H9 (cell line): ENCODE results near the gene FAF1. TPM values are rescaled to one million over a fixed set of nuclear protein-coding genes. Genes with fewer than 3 reads are reported as not detected.

Experiments
- DNase-seq: peaks from one replicate; pipeline ENCODE4 v3.0.0-alpha.2; 2017
- H2AFZ ChIP-seq: one replicate; pipeline ENCODE4 v1.6.1; 2013; ENCODE audit warnings: mild to moderate bottlenecking, low read length, control low read depth, moderate library complexity
- H2AK5ac ChIP-seq: 2 replicates; pipeline ENCODE4 v1.6.1; 2013; ENCODE audit warnings: low read length, control low read depth, mixed read lengths; ENCODE audit not compliant: insufficient read length
- H2BK120ac ChIP-seq: one replicate; pipeline ENCODE4 v1.6.1; 2013; ENCODE audit warnings: low read depth, mild to moderate bottlenecking, low read length, control low read depth, inconsistent platforms; ENCODE audit not compliant: poor library complexity, severe bottlenecking
- H2BK12ac ChIP-seq: 2 replicates; pipeline ENCODE4 v1.6.1; 2013; ENCODE audit warnings: low read length, control low read depth, mixed read lengths, low read depth; ENCODE audit not compliant: insufficient read length
- H2BK15ac ChIP-seq: 2 replicates; pipeline ENCODE4 v1.6.1; 2013; ENCODE audit warnings: low read depth, low read length, control low read depth
- H2BK20ac ChIP-seq: one replicate; pipeline ENCODE4 v1.6.1; 2013; ENCODE audit warnings: low read depth, mild to moderate bottlenecking, low read length, control low read depth, inconsistent platforms; ENCODE audit not compliant: poor library complexity, severe bottlenecking
- H2BK5ac ChIP-seq: 2 replicates; pipeline ENCODE4 v1.6.1; 2013; ENCODE audit warnings: low read length, control low read depth, mixed read lengths; ENCODE audit not compliant: insufficient read length
- H3K14ac ChIP-seq: 2 replicates; pipeline ENCODE4 v1.6.1; 2013; ENCODE audit warnings: low read length, control low read depth; ENCODE audit not compliant: insufficient read depth
- H3K18ac ChIP-seq: 2 replicates; pipeline ENCODE4 v1.6.1; 2013; ENCODE audit warnings: low read depth, mild to moderate bottlenecking, mixed read lengths, low read length, control low read depth; ENCODE audit not compliant: insufficient read length
- H3K23ac ChIP-seq: 2 replicates; pipeline ENCODE4 v1.6.1; 2013; ENCODE audit warnings: low read length, control low read depth, mixed read lengths, low read depth; ENCODE audit not compliant: insufficient read length
- H3K23me2 ChIP-seq: 2 replicates; pipeline ENCODE4 v1.6.1; 2013; ENCODE audit warnings: low read depth, mild to moderate bottlenecking, mixed read lengths, low read length, control low read depth; ENCODE audit not compliant: insufficient read length, poor library complexity, severe bottlenecking
- H3K27ac ChIP-seq: 2 replicates; pipeline ENCODE4 v1.5.1; 2013; ENCODE audit warnings: low read length, control low read depth, mixed read lengths, low read depth; ENCODE audit not compliant: insufficient read length
- H3K27me3 ChIP-seq: 2 replicates; pipeline ENCODE4 v1.6.1; 2013; ENCODE audit warnings: low read length, control low read depth, inconsistent platforms; ENCODE audit not compliant: insufficient read depth
- H3K4ac ChIP-seq: 2 replicates; pipeline ENCODE4 v1.6.1; 2013; ENCODE audit warnings: low read depth, mild to moderate bottlenecking, control low read depth, inconsistent platforms, low read length, moderate library complexity
- H3K4me1 ChIP-seq: 2 replicates; pipeline ENCODE4 v1.6.1; 2013; ENCODE audit warnings: low read length, control low read depth, inconsistent platforms; ENCODE audit not compliant: insufficient read depth
- H3K4me2 ChIP-seq: 2 replicates; pipeline ENCODE4 v1.6.1; 2013; ENCODE audit warnings: low read length, control low read depth, mixed read lengths; ENCODE audit not compliant: insufficient read length, insufficient read depth
- H3K56ac ChIP-seq: 2 replicates; pipeline ENCODE4 v1.6.1; 2013; ENCODE audit warnings: low read depth, mild to moderate bottlenecking, mixed read lengths, low read length, control low read depth; ENCODE audit not compliant: insufficient read length
- H3K79me1 ChIP-seq: 2 replicates; pipeline ENCODE4 v1.6.1; 2013; ENCODE audit warnings: low read depth, mild to moderate bottlenecking, moderate library complexity, low read length, control low read depth, inconsistent platforms; ENCODE audit not compliant: insufficient read depth, poor library complexity, severe bottlenecking
- H3K79me2 ChIP-seq: 2 replicates; pipeline ENCODE4 v1.6.1; 2013; ENCODE audit warnings: low read length, control low read depth, inconsistent platforms; ENCODE audit not compliant: insufficient read depth
- H3K9ac ChIP-seq: 2 replicates; pipeline ENCODE4 v1.6.1; 2013; ENCODE audit warnings: low read length, control low read depth, mixed read lengths; ENCODE audit not compliant: insufficient read length; ENCODE audit errors: extremely low read depth
- H3K9me3 ChIP-seq: one replicate; pipeline ENCODE4 v1.6.1; 2013; ENCODE audit warnings: low read depth, low read length, inconsistent platforms; ENCODE audit not compliant: control insufficient read depth
- H3T11ph ChIP-seq: one replicate; pipeline ENCODE4 v1.6.1; 2013; ENCODE audit warnings: mild to moderate bottlenecking, low read length, control low read depth, inconsistent platforms
- H4K20me1 ChIP-seq: one replicate; pipeline ENCODE4 v1.6.1; 2013; ENCODE audit not compliant: control insufficient read depth, insufficient read length, insufficient read depth
- H4K5ac ChIP-seq: 2 replicates; pipeline ENCODE4 v1.6.1; 2013; ENCODE audit warnings: low read depth, mild to moderate bottlenecking, mixed read lengths, low read length, control low read depth; ENCODE audit not compliant: insufficient read length
- H4K8ac ChIP-seq: replicated peaks from 2 replicates; pipeline ENCODE4 v1.6.1; 2013; ENCODE audit warnings: low read length, control low read depth, mixed read lengths, low read depth; ENCODE audit not compliant: insufficient read length
- H4K91ac ChIP-seq: 2 replicates; pipeline ENCODE4 v1.6.1; 2013; ENCODE audit warnings: low read depth, mild to moderate bottlenecking, moderate library complexity, mixed read lengths, low read length, control low read depth; ENCODE audit not compliant: insufficient read length
- H3K27ac Mint-ChIP-seq, 3 experiments: 2 replicates in 2 of 3; 3 replicates in 1 of 3; pipeline ENCODE4 v1.8.0; 2020 to 2021; ENCODE audit warnings: mixed read lengths in 3 of 3, mild to moderate bottlenecking in 1 of 3, moderate library complexity in 1 of 3
- H3K27me3 Mint-ChIP-seq: 2 replicates; pipeline ENCODE4 v1.8.0; 2021; ENCODE audit warnings: low read depth, mild to moderate bottlenecking, moderate library complexity, mixed read lengths
- H3K36me3 Mint-ChIP-seq, 3 experiments: 2 replicates in 2 of 3; 3 replicates in 1 of 3; pipeline ENCODE4 v1.8.0; 2020 to 2021; ENCODE audit warnings: low read depth in 3 of 3, mixed read lengths in 3 of 3; ENCODE audit not compliant: insufficient read depth in 1 of 3
- H3K4me1 Mint-ChIP-seq, 2 experiments: 2 replicates each; pipeline ENCODE4 v1.8.0; 2020; ENCODE audit warnings: mixed read lengths in 2 of 2
- H3K4me3 Mint-ChIP-seq, 2 experiments: 2 replicates in 1 of 2; 3 replicates in 1 of 2; pipeline ENCODE4 v1.8.0; 2020 to 2021; ENCODE audit warnings: mild to moderate bottlenecking in 2 of 2, mixed read lengths in 2 of 2, moderate library complexity in 1 of 2
- H3K9me3 Mint-ChIP-seq, 2 experiments: 2 replicates in 1 of 2; 3 replicates in 1 of 2; pipeline ENCODE4 v1.8.0; 2020; ENCODE audit warnings: mild to moderate bottlenecking in 2 of 2, mixed read lengths in 2 of 2, moderate library complexity in 1 of 2
- WGBS: extraction: QIAGEN DNeasy Blood & Tissue Kit; methylation state at CpG from one replicate; pipeline ENCODE4 v1.1.7; 2013; ENCODE audit warnings: missing lambda C conversion rate, low lambda C conversion rate, mixed read lengths; ENCODE audit not compliant: insufficient read length; ENCODE audit errors: extremely low coverage; 5-methylcytosine and 5-hydroxymethylcytosine counted together
- total RNA-seq: library from RNA; stranded (reverse); gene quantifications from 2 replicates; pipeline ENCODE4 v1.2.1, GENCODE V29; 2021
- TF ChIP-seq, protein P1 (sequence below): fragments of 200-600 bp; sonication (generic); conservative IDR thresholded peaks from 3 replicates; pipeline ENCODE4 v1.8.0; 2021; ENCODE audit warnings: antibody characterized with exemption, mild to moderate bottlenecking

Gene FAF1
- total RNA-seq, 1 experiment from 2014 or later = 60.8 TPM

DNA sequence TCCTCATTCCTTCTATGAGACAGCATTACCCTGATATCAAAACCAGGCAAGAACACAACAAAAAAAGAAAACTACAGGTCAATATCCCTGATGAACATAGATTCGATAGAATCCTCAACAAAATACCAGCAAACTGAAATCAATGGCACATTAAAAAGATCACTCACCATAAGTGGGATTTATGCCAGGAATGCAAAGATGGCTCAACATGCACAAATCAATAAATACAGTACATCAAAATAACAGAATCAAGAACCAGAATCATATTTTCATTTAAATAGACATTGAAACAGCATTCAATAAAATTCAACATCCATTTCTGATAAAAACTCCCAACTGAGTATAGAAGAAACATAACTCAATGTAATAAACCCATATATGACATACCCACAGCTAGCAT, 36.5 kb downstream of the FAF1 start:
- H3K79me1 ChIP-seq = peaks cover 2% of the 10 kb centered on the region
- no peak overlapping the region for H2BK20ac ChIP-seq
- H3K9ac ChIP-seq = no peak overlapping the region
- H4K8ac ChIP-seq = no peak overlapping the region
- no peak overlapping the region for H3K14ac ChIP-seq
- no peak overlapping the region for H3K18ac ChIP-seq
- no peak for DNase-seq
- H2AK5ac ChIP-seq = no peak overlapping the region
- no peaks in the 10 kb centered on the region for H3K27me3 Mint-ChIP-seq
- H3T11ph ChIP-seq = no peak overlapping the region
- H3K27ac ChIP-seq = no peak overlapping the region
- H3K79me2 ChIP-seq = peaks cover 2% of the 10 kb centered on the region; the same call in 1 of the 2 replicates
- TF ChIP-seq, protein P1, sequence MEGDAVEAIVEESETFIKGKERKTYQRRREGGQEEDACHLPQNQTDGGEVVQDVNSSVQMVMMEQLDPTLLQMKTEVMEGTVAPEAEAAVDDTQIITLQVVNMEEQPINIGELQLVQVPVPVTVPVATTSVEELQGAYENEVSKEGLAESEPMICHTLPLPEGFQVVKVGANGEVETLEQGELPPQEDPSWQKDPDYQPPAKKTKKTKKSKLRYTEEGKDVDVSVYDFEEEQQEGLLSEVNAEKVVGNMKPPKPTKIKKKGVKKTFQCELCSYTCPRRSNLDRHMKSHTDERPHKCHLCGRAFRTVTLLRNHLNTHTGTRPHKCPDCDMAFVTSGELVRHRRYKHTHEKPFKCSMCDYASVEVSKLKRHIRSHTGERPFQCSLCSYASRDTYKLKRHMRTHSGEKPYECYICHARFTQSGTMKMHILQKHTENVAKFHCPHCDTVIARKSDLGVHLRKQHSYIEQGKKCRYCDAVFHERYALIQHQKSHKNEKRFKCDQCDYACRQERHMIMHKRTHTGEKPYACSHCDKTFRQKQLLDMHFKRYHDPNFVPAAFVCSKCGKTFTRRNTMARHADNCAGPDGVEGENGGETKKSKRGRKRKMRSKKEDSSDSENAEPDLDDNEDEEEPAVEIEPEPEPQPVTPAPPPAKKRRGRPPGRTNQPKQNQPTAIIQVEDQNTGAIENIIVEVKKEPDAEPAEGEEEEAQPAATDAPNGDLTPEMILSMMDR = no peak
- H3K56ac ChIP-seq = no peak overlapping the region
- H3K4ac ChIP-seq = no peak overlapping the region
- H3K23ac ChIP-seq = no peak overlapping the region
- peaks cover 4% of the 10 kb centered on the region in 2 experiments; a peak in 1 of 4 replicates for H3K4me1 Mint-ChIP-seq
- no peak overlapping the region for H3K27ac Mint-ChIP-seq
- H2BK12ac ChIP-seq = no peak overlapping the region
- no peak overlapping the region for H2BK15ac ChIP-seq
- no peak overlapping the region for H3K4me2 ChIP-seq
- H4K5ac ChIP-seq = no peak overlapping the region
- H3K4me3 Mint-ChIP-seq = no peak overlapping the region
- WGBS = no CpG with 5 or more reads among the region's 1 CpG
- H3K4me1 ChIP-seq = no peaks in the 10 kb centered on the region
- peaks cover 0 to 4% of the 10 kb centered on the region in 2 experiments; a peak in 2 of 5 replicates for H3K9me3 Mint-ChIP-seq
- H2AFZ ChIP-seq = no peak overlapping the region
- no peaks in the 10 kb centered on the region for H3K23me2 ChIP-seq
- no peak overlapping the region for H2BK5ac ChIP-seq
- H3K36me3 Mint-ChIP-seq = peaks cover 0 to 16% (median 9%) of the 10 kb centered on the region in 3 experiments; a peak in 5 of 7 replicates
- no peaks in the 10 kb centered on the region for H3K9me3 ChIP-seq
- H3K27me3 ChIP-seq = no peaks in the 10 kb centered on the region
- no peak overlapping the region for H4K91ac ChIP-seq
- H4K20me1 ChIP-seq = no peaks in the 10 kb centered on the region
- no peak overlapping the region for H2BK120ac ChIP-seq
